ENCODE measurements around the gene CPVL. TPM values are rescaled to one million over a fixed set of nuclear protein-coding genes. Genes with fewer than 3 reads are reported as not detected.
A peak's percentile ranks its signal among the peaks of the same experiment; 100 is the strongest.
"Not testable (repeated sequence)": the region's sequence is repeated elsewhere in the genome, so short reads cannot be mapped to it uniquely, and the experiment has no call there.

CPVL gene
- total RNA-seq, 3 donors from 2014 or later = 0.45 TPM; not detected in 2

DNA sequence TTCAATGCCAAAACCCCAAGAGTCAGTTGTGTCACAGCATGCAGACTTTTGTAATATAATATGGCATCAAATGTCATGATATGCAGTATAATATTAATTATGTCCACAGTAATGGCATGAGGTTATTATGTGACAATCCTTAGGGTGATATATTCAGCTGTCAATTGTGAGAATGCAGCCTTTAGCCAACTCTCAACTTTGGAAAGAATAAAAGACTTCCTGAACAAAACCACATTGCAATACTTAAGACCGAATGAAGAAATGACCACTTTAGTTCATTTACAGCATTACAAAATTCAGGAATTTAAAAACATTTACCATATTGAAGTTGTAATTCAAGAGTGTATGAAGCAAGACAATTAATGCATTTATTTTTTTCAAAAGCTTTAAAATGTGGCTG, 45.4 kb downstream of the CPVL start:
- DNase-seq = no peak
- no peak for ATAC-seq
- Mint-ChIP-seq H3K9me3 (no peaks in the 10 kb centered on the region), H3K4me1 (ENCODE audit: low read depth) (peaks cover 1% of the 10 kb centered on the region), H3K4me3 (no peak overlapping the region), H3K36me3 (ENCODE audit: insufficient read depth) (no peaks in the 10 kb centered on the region), H3K27me3 (ENCODE audit: low read depth) (no peaks in the 10 kb centered on the region)

DNA sequence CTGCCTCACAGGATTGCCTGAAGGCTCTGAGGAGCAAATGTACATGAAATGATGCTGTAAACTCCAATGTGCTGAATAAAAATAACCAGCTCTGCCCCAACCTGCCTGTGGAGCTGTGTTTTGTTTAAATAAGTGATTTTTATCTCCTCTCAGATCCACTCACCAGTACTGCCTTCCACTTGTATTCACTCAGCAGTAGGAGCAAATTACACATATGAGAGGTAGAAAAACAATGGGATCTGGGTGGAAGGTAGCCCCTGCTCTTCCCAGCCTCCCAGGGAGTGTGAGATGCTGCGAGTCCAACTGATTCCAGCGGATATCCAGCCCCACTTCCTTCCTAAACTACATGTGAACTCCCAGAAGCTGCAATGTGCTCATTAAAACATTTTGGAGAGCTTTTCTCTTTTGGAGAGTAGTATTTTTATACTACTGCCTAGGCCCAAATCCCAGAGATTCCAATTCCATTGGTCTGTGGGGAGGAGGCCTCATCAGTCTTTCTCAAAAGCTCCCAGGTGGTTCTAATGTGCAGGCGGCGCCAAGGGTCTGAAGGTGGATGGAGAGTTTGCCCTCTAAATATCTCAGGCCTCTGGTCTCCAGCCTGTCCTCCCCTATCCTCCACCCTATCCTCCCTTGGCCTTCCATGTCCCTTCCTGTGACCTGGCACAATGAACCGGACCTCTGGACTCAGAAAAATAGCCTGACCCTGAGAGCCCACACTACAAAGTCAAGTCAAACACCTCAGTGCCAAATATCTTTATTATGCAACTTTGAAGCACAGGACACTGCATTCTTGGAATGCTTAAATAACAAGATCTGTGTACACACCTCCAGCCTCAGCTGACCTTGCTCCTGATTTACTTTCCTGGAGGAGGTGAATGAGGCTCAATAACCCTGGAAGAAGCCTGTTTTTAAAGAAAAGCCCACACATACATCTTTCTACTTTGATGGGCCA, 46.2 kb downstream of the CPVL start:
- ATAC-seq (no peak), DNase-seq (no peak)
- H3K9me3 Mint-ChIP-seq = no peaks in the 10 kb centered on the region
- no peaks in the 10 kb centered on the region for H3K36me3 Mint-ChIP-seq (ENCODE audit: insufficient read depth)
- no peak overlapping the region for H3K4me3 Mint-ChIP-seq
- H3K4me1 Mint-ChIP-seq (ENCODE audit: low read depth) = peaks cover 1% of the 10 kb centered on the region
- H3K27me3 Mint-ChIP-seq (ENCODE audit: low read depth) = no peaks in the 10 kb centered on the region

- peaks cover 2% of the 10 kb centered on the region for H3K4me1 Mint-ChIP-seq (ENCODE audit: low read depth)
- H3K36me3 Mint-ChIP-seq (ENCODE audit: insufficient read depth) = no peaks in the 10 kb centered on the region
- no peak overlapping the region for H3K4me3 Mint-ChIP-seq
- DNase-seq (no peak), ATAC-seq (no peak)
- peaks cover 1% of the 10 kb centered on the region for H3K27me3 Mint-ChIP-seq (ENCODE audit: low read depth)
- H3K9me3 Mint-ChIP-seq = no peaks in the 10 kb centered on the region
Measured at GRCh38 chr7:29096446-29096730, 49.9 kb downstream of the CPVL start.

DNA sequence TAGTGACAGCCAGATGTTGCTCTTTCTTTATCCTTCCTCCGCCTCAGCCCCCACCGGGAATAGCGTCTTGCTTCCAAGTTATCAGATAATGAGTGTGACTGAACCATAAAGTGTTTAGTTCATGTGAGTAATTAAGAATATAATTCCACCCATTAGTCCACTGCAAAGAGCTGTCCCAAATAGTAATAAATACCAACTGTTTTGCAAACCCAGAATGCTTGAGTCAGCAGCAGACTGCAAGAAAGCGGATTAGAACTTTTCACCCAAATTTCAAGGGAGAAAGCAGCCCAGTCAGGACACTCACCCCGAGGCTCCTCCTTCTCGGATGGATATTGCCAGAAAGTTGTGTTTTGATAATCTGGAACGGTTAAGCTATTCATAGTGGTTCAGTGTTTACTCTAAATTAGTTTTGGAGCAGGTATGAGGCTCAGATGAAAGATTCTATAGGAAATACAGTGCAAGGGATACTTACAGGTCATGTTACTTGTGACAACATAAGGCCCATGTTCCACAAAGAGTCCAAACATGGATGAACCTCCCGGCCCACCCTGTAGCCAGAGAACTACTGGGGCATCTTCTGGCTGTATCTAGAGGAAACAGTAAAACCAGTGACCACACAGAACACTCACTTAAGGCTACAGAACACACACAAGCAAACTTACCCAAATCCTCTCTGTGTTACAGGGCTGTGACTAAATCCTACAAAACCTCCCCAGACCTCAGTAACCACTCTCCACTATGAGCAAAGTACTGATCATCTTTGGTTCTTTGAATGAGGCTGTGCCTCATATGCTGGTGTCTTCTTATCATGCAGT, 50.5 kb downstream of the CPVL start:
- DNase-seq (no peak), ATAC-seq (no peak)
- H3K9me3 Mint-ChIP-seq = no peaks in the 10 kb centered on the region

GRCh38 chr7:29093091-29093490, 53.2 kb downstream of the CPVL start:
- H3K4me3 Mint-ChIP-seq; DNase-seq; ATAC-seq; H3K36me3 Mint-ChIP-seq (ENCODE audit: insufficient read depth); H3K4me1 Mint-ChIP-seq (ENCODE audit: low read depth); H3K9me3 Mint-ChIP-seq: not testable (repeated sequence)
- peaks cover 14% of the 10 kb centered on the region for H3K27me3 Mint-ChIP-seq (ENCODE audit: low read depth)

More for the DNA sequence above, 50.5 kb downstream of the CPVL start:
- Mint-ChIP-seq H3K27me3 (ENCODE audit: low read depth) (peaks cover 5% of the 10 kb centered on the region), H3K4me1 (ENCODE audit: low read depth) (peaks cover 5% of the 10 kb centered on the region), H3K4me3 (no peak overlapping the region), H3K36me3 (ENCODE audit: insufficient read depth) (no peaks in the 10 kb centered on the region)

- H3K27me3 Mint-ChIP-seq (ENCODE audit: low read depth) = peaks cover 14% of the 10 kb centered on the region
- peak overlapping the region; percentile 52 for H3K4me3 Mint-ChIP-seq
- peaks cover 10% of the 10 kb centered on the region for H3K4me1 Mint-ChIP-seq (ENCODE audit: low read depth)
- H3K36me3 Mint-ChIP-seq (ENCODE audit: insufficient read depth) = no peaks in the 10 kb centered on the region
- DNase-seq = no peak
- H3K9me3 Mint-ChIP-seq = no peaks in the 10 kb centered on the region
- peak in 1 of 2 donors; percentile 98 for ATAC-seq
Measured at GRCh38 chr7:29091715-29092114, 54.6 kb downstream of the CPVL start.

- peak overlapping the region; percentile 52 for H3K4me3 Mint-ChIP-seq
- H3K27me3 Mint-ChIP-seq (ENCODE audit: low read depth) = peaks cover 14% of the 10 kb centered on the region
- ATAC-seq (peak in 1 of 2 donors; percentile 29), DNase-seq (no peak)
- H3K36me3 Mint-ChIP-seq (ENCODE audit: insufficient read depth) = no peaks in the 10 kb centered on the region
- H3K9me3 Mint-ChIP-seq = no peaks in the 10 kb centered on the region
- H3K4me1 Mint-ChIP-seq (ENCODE audit: low read depth) = peaks cover 10% of the 10 kb centered on the region
Measured at GRCh38 chr7:29090836-29091601, 55.3 kb downstream of the CPVL start.

GRCh38 chr7:29090151-29090805, 56.1 kb downstream of the CPVL start:
- ATAC-seq (no peak), DNase-seq (no peak)
- Mint-ChIP-seq H3K4me1 (ENCODE audit: low read depth) (peaks cover 10% of the 10 kb centered on the region), H3K9me3 (no peaks in the 10 kb centered on the region), H3K4me3 (no peak overlapping the region), H3K27me3 (ENCODE audit: low read depth) (peaks cover 14% of the 10 kb centered on the region), H3K36me3 (ENCODE audit: insufficient read depth) (no peaks in the 10 kb centered on the region)

DNA sequence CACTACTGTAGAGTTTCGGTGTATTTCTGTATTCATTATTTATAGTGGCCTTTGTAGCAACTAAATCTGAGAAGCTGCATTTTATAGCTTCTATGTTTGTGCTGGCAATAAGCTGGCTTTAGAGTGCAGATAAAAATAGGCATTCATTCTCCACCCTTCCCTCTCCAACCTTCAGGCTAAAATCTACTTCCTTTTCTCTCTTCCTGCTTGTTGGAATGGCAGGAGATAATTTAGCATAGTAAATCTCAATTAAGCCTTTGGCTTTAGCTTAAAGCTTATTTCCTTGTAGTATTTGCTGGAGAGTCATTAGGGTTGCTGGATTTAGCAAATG, 58.5 kb downstream of the CPVL start:
- Mint-ChIP-seq H3K36me3 (ENCODE audit: insufficient read depth) (no peaks in the 10 kb centered on the region), H3K4me1 (ENCODE audit: low read depth) (peaks cover 10% of the 10 kb centered on the region), H3K27me3 (ENCODE audit: low read depth) (peaks cover 14% of the 10 kb centered on the region), H3K4me3 (no peak overlapping the region), H3K9me3 (no peaks in the 10 kb centered on the region)
- DNase-seq = no peak
- no peak for ATAC-seq

- Mint-ChIP-seq H3K36me3 (ENCODE audit: insufficient read depth) (no peaks in the 10 kb centered on the region), H3K4me3 (no peak overlapping the region), H3K27me3 (ENCODE audit: low read depth) (peaks cover 14% of the 10 kb centered on the region), H3K9me3 (no peaks in the 10 kb centered on the region), H3K4me1 (ENCODE audit: low read depth) (peaks cover 10% of the 10 kb centered on the region)
- ATAC-seq (no peak), DNase-seq (no peak)
Measured at GRCh38 chr7:29086545-29086944, 59.8 kb downstream of the CPVL start.

DNA sequence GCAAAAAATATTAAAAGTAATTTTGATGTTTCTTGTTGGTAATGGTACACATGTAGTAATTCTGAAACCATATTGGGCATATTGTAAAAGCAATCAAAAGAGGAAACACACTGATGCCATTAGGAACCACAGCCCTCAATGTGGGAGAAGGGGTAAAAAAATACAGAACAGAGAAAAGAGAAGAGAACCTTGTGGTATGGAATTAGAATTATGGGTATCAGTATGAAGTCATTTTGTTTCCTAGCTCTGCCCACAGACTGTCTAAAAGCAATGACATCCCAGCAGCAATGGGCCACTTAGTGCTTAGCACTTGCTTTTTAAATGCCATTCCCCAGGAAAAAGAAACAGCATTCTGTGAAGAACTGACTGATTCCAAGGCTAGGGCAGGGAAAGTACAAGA, 61.5 kb downstream of the CPVL start:
- H3K27me3 Mint-ChIP-seq (ENCODE audit: low read depth) = peaks cover 4% of the 10 kb centered on the region
- ATAC-seq = peak in 1 of 2 donors; percentile 30

DNA sequence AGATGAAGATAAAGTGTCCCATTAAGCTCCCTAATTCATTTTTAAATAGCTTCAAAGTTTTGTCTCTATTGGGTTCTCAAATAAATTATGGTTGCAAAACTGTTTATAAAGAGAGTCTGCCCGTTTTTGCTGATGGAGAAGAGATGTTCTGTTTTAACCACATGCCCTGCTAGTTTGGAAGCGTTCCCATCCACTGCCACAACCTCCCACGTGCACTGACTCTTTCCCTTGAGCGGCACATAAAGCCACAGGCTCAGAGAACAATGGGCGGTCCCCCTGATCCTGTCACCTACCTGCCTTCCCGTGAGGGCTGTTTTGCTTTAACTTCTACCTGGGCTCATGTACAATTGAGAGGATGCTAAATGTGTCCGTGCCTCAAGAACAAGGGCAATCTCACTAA, 65.5 kb downstream of the CPVL start:
- Mint-ChIP-seq H3K36me3 (ENCODE audit: insufficient read depth) (no peaks in the 10 kb centered on the region), H3K4me3 (no peak overlapping the region), H3K9me3 (no peaks in the 10 kb centered on the region), H3K4me1 (ENCODE audit: low read depth) (no peaks in the 10 kb centered on the region), H3K27me3 (ENCODE audit: low read depth) (peaks cover 3% of the 10 kb centered on the region)
- ATAC-seq (no peak), DNase-seq (no peak)

More for the DNA sequence above, 61.5 kb downstream of the CPVL start:
- Mint-ChIP-seq H3K4me3 (no peak overlapping the region), H3K4me1 (ENCODE audit: low read depth) (no peaks in the 10 kb centered on the region), H3K36me3 (ENCODE audit: insufficient read depth) (no peaks in the 10 kb centered on the region), H3K9me3 (no peaks in the 10 kb centered on the region)
- no peak for DNase-seq

- no peaks in the 10 kb centered on the region for H3K4me1 Mint-ChIP-seq (ENCODE audit: low read depth)
- ATAC-seq (no peak), DNase-seq (no peak)
- no peaks in the 10 kb centered on the region for H3K36me3 Mint-ChIP-seq (ENCODE audit: insufficient read depth)
- no peak overlapping the region for H3K4me3 Mint-ChIP-seq
- H3K9me3 Mint-ChIP-seq = no peaks in the 10 kb centered on the region
- peaks cover 3% of the 10 kb centered on the region for H3K27me3 Mint-ChIP-seq (ENCODE audit: low read depth)
Measured at GRCh38 chr7:29078311-29079260, 67.8 kb downstream of the CPVL start.
